Stimulated activated CD8-positive, alpha-beta memory T cell treated with anti-CD3 and anti-CD28 coated beads, Interleukin-4, amount 100 ng/mL, for 4 hours (primary cell): ENCODE measurements around the gene CTNNB1.
"Not testable (repeated sequence)": the region's sequence is repeated elsewhere in the genome, so short reads cannot be mapped to it uniquely, and the experiment has no call there.

Experiments used
- DNase-seq, 2 donors: peaks; one replicate each; pipeline ENCODE4 v3.0.0-alpha.2; 2020; ENCODE audit warnings: low read depth in 2 of 2, low spot score in 1 of 2

The CTNNB1 gene

DNA sequence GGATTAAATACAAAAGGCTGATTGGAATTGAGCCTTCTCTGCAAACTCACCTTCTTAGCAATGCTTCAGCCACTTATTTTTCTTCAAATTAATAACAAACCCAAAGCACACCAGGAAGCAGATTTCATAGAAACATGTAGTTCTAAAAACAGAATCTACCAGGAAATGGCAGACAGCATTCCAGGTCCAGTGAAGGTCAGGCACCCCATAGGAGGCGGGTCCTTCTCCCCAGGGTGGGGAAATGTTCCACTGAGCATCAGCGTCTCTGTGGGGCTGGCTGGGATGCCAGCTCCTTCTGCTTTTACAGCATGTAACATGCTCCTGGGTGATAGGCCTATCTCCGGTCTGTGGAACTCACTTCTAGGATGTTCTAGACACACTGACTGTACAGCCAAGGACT is 49.2 kb downstream of the CTNNB1 start:
- no peak for DNase-seq

DNA sequence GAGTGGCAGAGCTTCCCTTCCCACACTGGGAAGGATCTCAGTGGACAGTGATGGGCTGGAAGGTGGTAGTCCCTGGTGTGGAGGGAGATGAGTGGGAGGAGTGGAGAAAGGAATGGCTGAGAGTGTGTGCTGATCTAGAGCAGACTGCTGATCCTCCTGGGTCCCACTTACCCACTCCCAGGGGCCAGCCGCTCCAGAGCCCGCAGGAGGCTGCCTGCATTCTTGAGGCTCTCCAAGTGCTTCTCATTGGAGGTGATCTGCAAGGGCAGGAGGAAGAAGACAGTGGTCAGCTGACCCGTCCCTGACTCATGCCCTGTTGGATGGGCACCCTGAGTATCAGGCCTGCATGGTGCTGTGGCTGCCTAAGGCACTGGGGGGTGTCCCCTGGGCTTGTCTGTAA is 50.0 kb downstream of the CTNNB1 start:
- no peak for DNase-seq

- no peak for DNase-seq
Observed at GRCh38 chr3:41250825-41251224, 51.5 kb downstream of the CTNNB1 start.

GRCh38 chr3:41251593-41251992 is 52.3 kb downstream of the CTNNB1 start:
- DNase-seq, result no peak

DNA sequence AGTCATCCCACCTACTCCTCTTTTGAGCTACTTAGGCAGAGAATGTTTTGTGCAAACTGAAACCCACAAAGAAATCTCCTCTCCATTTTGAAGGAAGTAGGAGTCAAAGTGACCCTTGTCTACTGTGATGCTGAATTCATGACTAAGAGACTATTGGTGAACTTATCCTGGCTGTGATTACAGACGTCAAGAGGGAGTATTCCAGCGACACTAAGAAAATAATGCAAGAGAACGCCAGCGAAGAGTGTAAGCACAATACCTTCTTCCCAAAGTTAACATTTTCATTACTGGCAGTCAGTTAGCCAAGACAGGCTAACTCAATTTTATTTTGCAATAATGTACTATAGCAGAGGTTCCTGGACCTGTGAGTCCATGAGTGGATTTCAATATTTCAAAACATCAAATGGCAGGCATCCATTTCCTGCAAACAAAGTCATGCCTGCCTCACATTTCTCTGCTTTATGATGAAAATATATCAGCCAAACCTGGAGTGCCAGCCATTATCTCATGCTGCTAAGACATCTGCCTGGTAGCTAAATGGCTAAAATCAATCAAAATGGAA is 59.0 kb downstream of the CTNNB1 start:
- no peak for DNase-seq

DNA sequence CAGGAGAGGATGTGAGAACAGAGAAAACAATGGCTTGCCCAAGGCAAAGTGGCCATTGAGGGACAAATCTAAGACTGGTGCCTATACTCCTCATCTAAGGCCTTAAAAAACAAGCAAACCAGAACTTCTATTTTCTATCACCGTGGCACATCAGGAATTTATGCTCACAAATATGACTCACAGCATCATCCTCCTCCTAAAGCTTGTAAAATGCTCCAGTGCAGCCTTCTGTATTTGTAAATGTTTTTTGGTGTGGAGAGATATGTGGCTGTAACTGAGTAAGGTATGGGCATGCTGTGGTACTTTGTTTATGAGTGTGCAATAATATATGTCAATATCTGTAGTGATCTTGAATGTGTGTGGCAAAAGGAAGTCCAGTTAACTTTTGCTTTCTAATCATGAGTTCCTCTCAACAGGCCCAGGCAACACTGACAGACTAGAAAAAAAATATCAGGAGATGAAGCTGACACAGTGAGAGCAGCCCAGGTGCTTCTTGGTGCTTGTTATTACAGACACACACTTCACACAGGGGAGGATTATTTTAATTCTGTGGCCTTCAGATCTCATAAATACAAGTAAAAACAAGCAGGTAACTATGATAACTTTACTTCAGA is 60.3 kb downstream of the CTNNB1 start:
- no peak for DNase-seq

DNA sequence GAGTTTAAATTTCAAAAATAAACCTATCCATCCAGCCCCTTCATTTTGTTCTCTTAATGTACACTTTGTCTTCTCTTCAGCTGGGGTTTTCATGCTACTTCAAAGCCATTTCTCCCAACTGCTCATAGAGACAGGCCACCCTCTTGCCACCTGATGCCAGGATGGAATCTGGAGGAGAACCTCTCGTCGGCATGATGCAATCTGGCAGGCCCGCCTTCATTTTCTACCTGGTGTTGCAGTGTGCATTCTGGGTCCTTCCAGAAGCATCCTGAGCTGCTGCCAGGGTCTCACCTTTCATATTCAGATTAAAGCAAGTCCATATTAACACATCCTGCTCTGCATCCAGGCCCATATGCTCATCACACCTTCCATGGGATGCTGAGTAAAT is 60.8 kb downstream of the CTNNB1 start:
- DNase-seq, result no peak

GRCh38 chr3:41265011-41265545 is 65.8 kb downstream of the CTNNB1 start:
- no peak for DNase-seq

DNA sequence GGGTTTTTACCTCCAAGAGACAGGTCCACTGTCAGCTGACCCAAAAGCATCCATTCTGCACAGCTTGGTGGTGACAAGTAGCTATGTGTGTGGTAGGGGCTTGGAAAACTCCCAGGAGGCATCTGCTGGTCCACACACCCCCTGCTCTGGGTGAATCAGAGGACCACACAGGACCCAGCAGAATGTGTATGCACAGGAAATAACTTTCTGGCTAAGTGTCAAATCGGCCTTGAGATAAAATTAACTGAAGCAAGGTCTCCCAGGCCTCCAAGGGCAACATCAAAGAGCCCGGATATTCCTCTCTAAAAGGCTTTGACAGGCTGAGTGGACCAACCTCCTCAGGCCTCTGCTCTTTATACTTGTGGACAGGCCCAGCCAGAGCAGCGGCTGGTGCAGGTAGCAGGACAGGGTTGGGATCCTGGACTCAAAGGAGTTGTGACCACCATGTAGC is 66.5 kb downstream of the CTNNB1 start:
- DNase-seq, result no peak

- DNase-seq, result no peak
Observed at GRCh38 chr3:41267975-41268640, 68.8 kb downstream of the CTNNB1 start.

- no peak for DNase-seq
Observed at GRCh38 chr3:41272667-41273066, 73.4 kb downstream of the CTNNB1 start.

DNA sequence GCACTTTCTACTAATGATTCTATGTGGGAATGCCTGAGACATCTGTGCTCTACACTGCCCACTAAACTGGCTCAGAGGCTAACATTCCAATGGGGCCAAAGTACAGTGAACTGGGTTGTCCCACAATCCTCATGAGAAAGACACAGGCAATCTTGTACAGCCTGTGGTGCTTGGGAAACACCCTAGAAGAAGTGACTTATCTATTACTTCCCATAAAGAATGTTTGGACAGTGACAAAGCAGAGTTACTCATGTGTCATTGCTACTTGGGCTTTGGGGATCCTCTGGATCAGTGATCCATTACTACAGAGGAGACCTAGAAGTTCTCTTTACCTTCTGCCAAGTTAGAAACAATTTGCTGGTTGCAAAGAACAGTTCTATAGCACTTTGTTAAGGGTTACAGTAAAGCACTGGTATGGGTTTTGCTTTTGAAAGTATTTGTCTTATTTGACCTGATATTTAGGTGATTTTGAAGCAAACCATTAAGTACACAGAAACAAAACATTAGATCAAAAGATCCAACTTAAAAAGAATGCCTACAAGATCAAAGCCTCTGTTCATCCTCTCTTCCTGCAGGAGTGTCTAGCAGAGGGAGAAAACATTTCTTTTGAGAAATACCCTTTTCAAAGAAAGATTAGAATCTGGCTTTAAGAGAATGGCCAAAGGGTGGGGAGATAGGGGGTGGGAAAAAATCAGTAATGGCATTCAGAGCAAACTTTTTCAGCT is 75.8 kb downstream of the CTNNB1 start:
- no peak for DNase-seq

DNA sequence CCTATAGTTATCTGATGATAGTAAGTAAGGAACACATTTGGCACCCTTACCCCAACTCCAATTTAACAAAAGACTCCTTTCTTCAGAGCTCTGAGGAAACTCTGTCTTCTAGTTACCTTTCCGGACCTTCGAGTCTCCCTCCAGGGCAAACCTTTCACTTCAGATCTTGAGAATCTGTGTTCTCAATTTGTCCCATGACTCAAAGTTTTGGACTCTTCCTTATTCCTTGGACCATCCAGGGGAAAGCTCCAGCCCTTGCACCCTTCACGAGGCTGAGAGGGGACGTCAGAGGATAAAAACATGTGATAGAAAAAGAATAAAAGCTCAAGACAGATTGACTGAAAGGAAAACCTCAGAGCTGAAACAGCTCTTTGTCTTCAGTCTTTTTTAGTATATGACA is 76.9 kb downstream of the CTNNB1 start:
- DNase-seq, result no peak

- DNase-seq, result no peak
Observed at GRCh38 chr3:41277790-41278465, 78.6 kb downstream of the CTNNB1 start.

DNA sequence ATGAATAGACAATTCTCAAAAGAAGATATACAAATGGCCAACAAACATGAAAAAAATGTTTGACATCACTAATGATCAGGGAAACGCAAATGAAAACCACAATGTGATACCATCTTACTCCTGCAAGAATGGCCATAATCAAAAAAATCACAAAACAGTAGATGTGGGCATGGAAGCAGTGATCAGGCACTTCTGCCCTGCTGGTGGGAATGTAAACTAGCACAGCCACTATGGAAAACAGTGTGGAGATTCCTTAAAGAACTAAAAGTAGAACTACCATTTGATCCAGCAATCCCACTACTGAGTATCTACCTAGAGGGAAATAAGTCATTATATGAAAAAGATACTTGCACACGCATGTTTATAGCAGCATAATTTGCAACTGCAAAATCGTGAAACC is 85.6 kb downstream of the CTNNB1 start:
- not testable (repeated sequence) for DNase-seq

DNA sequence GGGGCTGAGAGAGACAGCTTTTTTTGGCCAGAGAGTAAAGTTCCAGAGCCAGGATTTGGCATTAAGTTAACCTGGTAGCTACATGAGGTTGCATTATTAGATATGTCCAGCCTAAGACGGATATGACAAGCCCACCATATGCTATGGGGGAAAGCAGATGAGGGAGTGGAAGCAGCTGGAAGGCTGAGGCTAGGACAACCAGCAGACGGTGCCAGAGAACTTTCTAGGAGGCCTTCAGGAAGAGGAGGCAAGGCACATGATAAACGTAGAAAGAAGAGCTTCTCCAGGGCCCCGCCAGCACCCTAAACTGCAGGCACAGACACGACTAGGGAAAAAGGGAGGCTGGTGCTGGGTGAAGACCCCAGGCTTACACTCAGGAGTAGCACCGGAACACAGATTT is 87.0 kb downstream of the CTNNB1 start:
- no peak for DNase-seq

DNA sequence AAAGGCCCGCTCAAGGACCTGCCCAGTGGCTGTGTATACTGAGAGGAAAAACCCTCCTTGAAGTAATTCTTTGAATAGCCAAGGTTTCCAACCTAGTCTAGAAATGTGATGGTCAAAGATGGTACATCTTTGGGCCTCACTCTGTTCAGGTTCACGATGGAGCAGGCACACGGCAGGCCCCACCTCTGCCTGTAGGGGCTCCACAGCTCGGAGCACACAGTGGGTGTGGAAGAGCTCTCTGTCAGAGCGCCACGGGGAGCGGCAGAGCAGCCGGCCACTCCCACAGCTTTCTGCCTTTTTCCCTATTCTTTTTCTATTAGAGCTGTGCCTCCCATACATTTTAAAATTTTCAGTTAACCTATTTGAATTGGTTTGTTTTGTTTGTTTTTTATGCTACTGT is 89.5 kb downstream of the CTNNB1 start:
- no peak for DNase-seq
